Mesenchymal stem cell (in vitro differentiated cells and primary cell): ENCODE data around the gene KCNA3.
A peak's percentile ranks its signal among the peaks of the same experiment; 100 is the strongest.

Source experiments
- DNase-seq: peaks from one replicate; pipeline ENCODE4 v3.0.0-alpha.2; 2013
- H2AFZ ChIP-seq: one replicate; pipeline ENCODE4 v1.6.1; 2013; ENCODE audit warnings: low read depth, mild to moderate bottlenecking, control low read depth, inconsistent platforms, low read length, moderate library complexity
- H2AK5ac ChIP-seq: 2 replicates; pipeline ENCODE4 v1.6.1; 2013; ENCODE audit warnings: low read length, moderate library complexity, mild to moderate bottlenecking, inconsistent platforms; ENCODE audit not compliant: severe bottlenecking
- H2BK120ac ChIP-seq: one replicate; pipeline ENCODE4 v1.6.1; 2013; ENCODE audit warnings: low read depth, mild to moderate bottlenecking, inconsistent platforms, low read length, moderate library complexity
- H2BK12ac ChIP-seq, 2 experiments: one replicate each; pipeline ENCODE4 v1.6.1; 2013; ENCODE audit warnings: inconsistent platforms in 2 of 2, low read length in 2 of 2, mild to moderate bottlenecking in 2 of 2, moderate library complexity in 2 of 2, control low read depth in 1 of 2
- H2BK15ac ChIP-seq: one replicate; pipeline ENCODE4 v1.6.1; 2013; ENCODE audit warnings: mild to moderate bottlenecking, low read depth, inconsistent platforms; ENCODE audit not compliant: poor library complexity, severe bottlenecking
- H2BK5ac ChIP-seq: 2 replicates; pipeline ENCODE4 v1.6.1; 2013; ENCODE audit warnings: low read depth, mild to moderate bottlenecking, low read length, control low read depth, inconsistent platforms; ENCODE audit not compliant: poor library complexity, severe bottlenecking
- H3K14ac ChIP-seq, 2 experiments: one replicate each; pipeline ENCODE4 v1.6.1; 2013; ENCODE audit warnings: inconsistent platforms in 2 of 2, low read length in 2 of 2, control low read depth in 1 of 2, mild to moderate bottlenecking in 1 of 2, moderate library complexity in 1 of 2
- H3K18ac ChIP-seq, 2 experiments: one replicate each; pipeline ENCODE4 v1.6.1; 2013; ENCODE audit warnings: inconsistent platforms in 2 of 2, low read length in 2 of 2, control low read depth in 1 of 2, low read depth in 1 of 2, mild to moderate bottlenecking in 1 of 2
- H3K23ac ChIP-seq, 2 experiments: one replicate each; pipeline ENCODE4 v1.6.1; 2013; ENCODE audit warnings: inconsistent platforms in 2 of 2, low read length in 2 of 2, mild to moderate bottlenecking in 2 of 2, moderate library complexity in 2 of 2, control low read depth in 1 of 2
- H3K27ac ChIP-seq: 2 replicates; pipeline ENCODE4 v1.5.1; 2013; ENCODE audit warnings: mild to moderate bottlenecking, moderate library complexity, low read length, control low read depth, inconsistent platforms; ENCODE audit not compliant: poor library complexity, severe bottlenecking
- H3K27me3 ChIP-seq, 2 experiments: 2 replicates each; pipeline versions ENCODE4 v1.6.1 to v1.7.0; 2013; ENCODE audit warnings: low read length in 2 of 2, mild to moderate bottlenecking in 2 of 2, moderate library complexity in 2 of 2, control low read depth in 1 of 2, inconsistent platforms in 1 of 2; ENCODE audit not compliant: control insufficient read depth in 1 of 2, insufficient read depth in 1 of 2
- H3K36me3 ChIP-seq, 2 experiments: 2 replicates each; pipeline versions ENCODE4 v1.6.1 to v1.7.0; 2013; ENCODE audit warnings: low read length in 2 of 2, control low read depth in 1 of 2, inconsistent platforms in 1 of 2, low read depth in 1 of 2, mild to moderate bottlenecking in 1 of 2; ENCODE audit not compliant: insufficient read depth in 2 of 2, control insufficient read depth in 1 of 2
- H3K4ac ChIP-seq, 2 experiments: one replicate each; pipeline ENCODE4 v1.6.1; 2013; ENCODE audit warnings: inconsistent platforms in 2 of 2, low read length in 2 of 2, mild to moderate bottlenecking in 2 of 2, moderate library complexity in 2 of 2, control low read depth in 1 of 2, low read depth in 1 of 2
- H3K4me1 ChIP-seq: 2 replicates; pipeline ENCODE4 v1.6.1; 2013; ENCODE audit warnings: low read depth, low read length, control low read depth; ENCODE audit not compliant: control insufficient read depth, insufficient read depth
- H3K4me2 ChIP-seq: 2 replicates; pipeline ENCODE4 v1.6.1; 2013; ENCODE audit warnings: low read length, mild to moderate bottlenecking, inconsistent platforms; ENCODE audit not compliant: poor library complexity, severe bottlenecking
- H3K4me3 ChIP-seq, 2 experiments: 2 replicates each; pipeline versions ENCODE4 v1.5.1 to v1.7.0; 2013; ENCODE audit warnings: low read length in 2 of 2, mild to moderate bottlenecking in 2 of 2, control low read depth in 1 of 2, low read depth in 1 of 2; ENCODE audit not compliant: insufficient read depth in 1 of 2
- H3K79me1 ChIP-seq: replicated peaks from 2 replicates; pipeline ENCODE4 v1.6.1; 2013; ENCODE audit warnings: mild to moderate bottlenecking, control low read depth, low read length, inconsistent platforms; ENCODE audit not compliant: poor library complexity, severe bottlenecking
- H3K9ac ChIP-seq: 2 replicates; pipeline ENCODE4 v1.7.0; 2013; ENCODE audit warnings: mild to moderate bottlenecking, low read length, moderate library complexity
- H3K9me3 ChIP-seq: 2 replicates; pipeline ENCODE4 v1.7.0; 2013; ENCODE audit warnings: mild to moderate bottlenecking, low read length; ENCODE audit not compliant: control insufficient read depth
- H4K8ac ChIP-seq: one replicate; pipeline ENCODE4 v1.6.1; 2013; ENCODE audit warnings: inconsistent platforms, mild to moderate bottlenecking, low read length, moderate library complexity
- H4K91ac ChIP-seq: one replicate; pipeline ENCODE4 v1.6.1; 2013; ENCODE audit warnings: mild to moderate bottlenecking, low read length, inconsistent platforms
- WGBS: methylation state at CpG from one replicate; pipeline ENCODE4 v1.1.7; 2013; ENCODE audit warnings: mixed read lengths; 5-methylcytosine and 5-hydroxymethylcytosine counted together

KCNA3 gene

DNA sequence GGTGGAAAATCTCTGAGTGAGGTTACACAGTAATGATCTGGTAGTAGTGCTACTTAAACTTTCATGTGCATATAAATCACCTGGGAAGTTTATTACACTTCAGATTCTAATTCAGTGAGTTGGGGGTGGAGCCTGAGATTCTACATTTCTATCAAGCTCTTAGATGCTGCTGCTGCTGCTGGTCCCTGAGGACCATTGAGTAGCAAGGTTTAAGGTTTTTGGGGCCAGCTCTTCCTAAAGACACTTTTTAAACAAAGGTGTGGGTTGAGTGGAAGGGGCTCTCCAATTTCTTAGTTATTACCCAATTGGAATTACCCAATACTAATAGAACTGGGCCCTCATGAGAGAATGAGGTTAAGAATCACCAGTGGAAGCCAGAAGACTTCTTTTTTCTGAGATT lies 29.5 kb downstream of the KCNA3 start:
- Histone ChIP-seq H3K79me1 (no peaks in the 10 kb centered on the region), H2BK12ac (no peak overlapping the region), H3K14ac (no peak overlapping the region), H4K8ac (no peak overlapping the region), H3K4ac (no peak overlapping the region), H4K91ac (no peak overlapping the region), H3K36me3 (no peaks in the 10 kb centered on the region), H3K4me1 (no peaks in the 10 kb centered on the region), H2BK15ac (no peak overlapping the region), H3K27ac (no peak overlapping the region), H2BK5ac (no peak overlapping the region), H2AK5ac (no peak overlapping the region), H3K9ac (peak overlapping the region; percentile 85), H2AFZ (no peak overlapping the region), H3K9me3 (no peaks in the 10 kb centered on the region), H2BK120ac (no peak overlapping the region), H3K18ac (no peak overlapping the region), H3K4me3 (peak overlapping the region in 1 of 2 experiments; percentile 30), H3K27me3 (no peaks in the 10 kb centered on the region), H3K4me2 (no peak overlapping the region), H3K23ac (no peak overlapping the region)
- DNase-seq = no peak

DNA sequence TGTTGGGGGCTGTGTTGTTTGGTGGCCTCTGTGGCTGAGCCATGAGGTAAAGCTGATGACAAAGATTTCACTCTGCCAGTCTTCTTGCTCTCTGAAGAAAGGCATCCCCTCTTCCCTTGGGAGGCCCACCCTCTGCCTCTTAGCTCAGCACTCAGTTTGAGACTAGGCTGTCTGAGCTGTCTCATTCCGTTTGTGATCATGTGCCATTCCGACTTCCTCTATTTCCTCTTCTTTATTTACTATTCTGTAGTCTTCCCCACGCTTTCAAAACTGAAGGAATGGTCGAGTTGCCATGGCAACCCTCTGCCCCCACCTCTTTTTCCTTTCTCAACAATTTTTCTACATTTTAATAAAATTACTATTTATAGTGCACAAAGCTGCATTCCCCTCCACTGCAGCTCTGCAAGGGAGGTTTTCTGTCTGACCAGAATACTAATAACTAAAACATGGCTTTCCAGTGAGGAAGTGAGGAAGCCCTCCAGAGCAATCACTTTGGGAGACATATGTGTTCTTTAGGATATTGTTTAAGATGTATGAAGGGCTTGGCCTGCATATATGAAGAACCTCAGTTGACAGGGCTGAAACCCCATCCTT lies 30.8 kb downstream of the KCNA3 start:
- Histone ChIP-seq H3K27ac (no peak overlapping the region), H3K23ac (no peak overlapping the region), H3K79me1 (no peaks in the 10 kb centered on the region), H3K4ac (no peak overlapping the region), H3K9me3 (no peaks in the 10 kb centered on the region), H3K9ac (no peak overlapping the region), H2AFZ (no peak overlapping the region), H2BK15ac (no peak overlapping the region), H3K4me2 (no peak overlapping the region), H3K14ac (no peak overlapping the region), H3K27me3 (no peaks in the 10 kb centered on the region), H2BK12ac (no peak overlapping the region), H3K4me3 (no peak overlapping the region), H4K8ac (no peak overlapping the region), H3K4me1 (no peaks in the 10 kb centered on the region), H2AK5ac (no peak overlapping the region), H2BK120ac (no peak overlapping the region), H4K91ac (no peak overlapping the region), H3K36me3 (no peaks in the 10 kb centered on the region), H2BK5ac (no peak overlapping the region), H3K18ac (no peak overlapping the region)
- DNase-seq = no peak
- WGBS = 36% methylated on average over 4 of the region's 4 CpGs

DNA sequence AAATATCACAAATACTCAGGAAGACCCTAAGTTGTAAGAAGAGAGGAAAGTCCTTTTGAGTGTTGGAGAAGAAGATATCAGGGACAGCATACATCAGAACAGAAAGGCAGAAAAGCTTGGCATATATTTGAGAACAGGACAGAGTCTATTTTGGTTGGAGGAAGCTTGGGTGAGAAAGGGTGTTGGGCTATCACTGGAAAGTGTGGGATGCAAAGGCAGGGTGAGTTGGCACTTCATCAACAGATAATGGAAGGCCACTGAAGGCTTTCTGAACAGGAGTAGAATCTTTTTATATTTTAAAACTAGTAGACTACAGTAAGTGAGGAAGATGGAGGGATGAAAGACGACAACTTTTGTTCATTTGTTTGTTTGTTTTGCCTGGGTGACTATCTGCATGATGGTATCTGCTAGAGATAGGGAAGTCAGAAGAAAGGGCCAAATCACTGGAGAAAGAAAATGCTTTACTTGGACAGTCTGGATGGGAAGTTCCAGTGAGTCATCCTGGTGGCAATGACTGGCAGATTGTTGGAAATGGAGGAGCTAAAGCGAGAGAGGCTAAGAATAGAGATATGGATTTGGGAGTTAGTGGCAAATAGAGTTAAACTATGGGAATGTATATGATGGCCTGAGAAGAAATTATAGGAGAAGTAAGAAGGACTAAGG lies 34.9 kb downstream of the KCNA3 start:
- H3K27me3 ChIP-seq = peaks cover 0 to 7% of the 10 kb centered on the region in 2 experiments
- no peak overlapping the region for H3K4me2 ChIP-seq
- H2AK5ac ChIP-seq = no peak overlapping the region
- H2BK12ac ChIP-seq = no peak overlapping the region
- no peak overlapping the region for H3K23ac ChIP-seq
- no peak overlapping the region for H2AFZ ChIP-seq
- no peak overlapping the region for H3K14ac ChIP-seq
- H3K4me1 ChIP-seq = no peaks in the 10 kb centered on the region
- H2BK5ac ChIP-seq = no peak overlapping the region
- no peak overlapping the region for H4K91ac ChIP-seq
- no peak overlapping the region for H2BK120ac ChIP-seq
- WGBS = 78% methylated on average over 2 of the region's 2 CpGs
- no peak overlapping the region for H3K18ac ChIP-seq
- no peak overlapping the region for H3K4me3 ChIP-seq
- H3K9me3 ChIP-seq = no peaks in the 10 kb centered on the region
- no peaks in the 10 kb centered on the region for H3K36me3 ChIP-seq
- H3K4ac ChIP-seq = no peak overlapping the region
- no peaks in the 10 kb centered on the region for H3K79me1 ChIP-seq
- no peak overlapping the region for H3K27ac ChIP-seq
- no peak overlapping the region for H4K8ac ChIP-seq
- no peak overlapping the region for H2BK15ac ChIP-seq
- no peak overlapping the region for H3K9ac ChIP-seq
- no peak for DNase-seq

DNA sequence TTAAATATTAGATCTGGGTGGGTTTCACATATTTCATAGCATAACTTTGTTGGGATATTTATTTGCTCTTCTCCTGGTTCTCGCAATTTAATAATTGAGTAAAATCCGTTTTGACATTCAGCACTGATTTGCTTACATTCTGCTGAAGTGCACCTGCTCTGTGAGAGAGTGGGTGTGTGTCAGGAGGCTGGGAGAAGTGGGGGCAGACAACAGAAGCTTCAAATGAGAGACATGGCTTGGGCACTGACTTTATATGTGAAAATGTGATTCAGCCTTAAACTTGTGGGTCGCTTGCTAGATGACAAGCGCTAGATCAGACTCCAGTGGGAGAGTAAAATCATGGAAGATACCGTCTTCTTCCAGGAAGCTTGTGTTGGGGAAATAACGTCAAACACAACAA lies 36.2 kb downstream of the KCNA3 start:
- no peaks in the 10 kb centered on the region for H3K79me1 ChIP-seq
- H3K9me3 ChIP-seq = no peaks in the 10 kb centered on the region
- no peak overlapping the region for H2AK5ac ChIP-seq
- H3K14ac ChIP-seq = no peak overlapping the region
- no peak overlapping the region for H2BK120ac ChIP-seq
- H4K8ac ChIP-seq = no peak overlapping the region
- H3K4me1 ChIP-seq = no peaks in the 10 kb centered on the region
- no peak overlapping the region for H3K9ac ChIP-seq
- H3K4me2 ChIP-seq = no peak overlapping the region
- H2AFZ ChIP-seq = no peak overlapping the region
- no peak overlapping the region for H3K23ac ChIP-seq
- H3K4me3 ChIP-seq = no peak overlapping the region
- WGBS = 81% methylated on average over 6 of the region's 6 CpGs
- no peak overlapping the region for H4K91ac ChIP-seq
- H3K36me3 ChIP-seq = no peaks in the 10 kb centered on the region
- peaks cover 0 to 8% of the 10 kb centered on the region in 2 experiments for H3K27me3 ChIP-seq
- no peak overlapping the region for H2BK5ac ChIP-seq
- H3K27ac ChIP-seq = no peak overlapping the region
- H2BK12ac ChIP-seq = no peak overlapping the region
- no peak overlapping the region for H3K4ac ChIP-seq
- H3K18ac ChIP-seq = no peak overlapping the region
- no peak overlapping the region for H2BK15ac ChIP-seq
- no peak for DNase-seq
